H1 (cell line): ENCODE data around the gene SH2D1A. TPM values are rescaled to one million over a fixed set of nuclear protein-coding genes. Genes with fewer than 3 reads are reported as not detected.

ENCODE experiments used
- CBX5 ChIP-seq: fragments of 300-800, 300-1000 bp; sonication (generic); IDR thresholded peaks from 2 replicates; pipeline ENCODE4 v1.7.1; 2016; ENCODE audit warnings: antibody characterized with exemption, low read length, low read depth
- POLR2AphosphoS5 ChIP-seq: IDR thresholded peaks from 2 replicates; pipeline ENCODE4 v1.6.1; 2011; ENCODE audit warnings: low read depth, low read length
- RFX5 ChIP-seq: IDR thresholded peaks from 2 replicates; pipeline ENCODE4 v1.6.1; 2011; ENCODE audit warnings: low read depth, low read length, improper control_type of control experiment, borderline replicate concordance
- polyA plus RNA-seq, 7 experiments: library from polyadenylated mRNA; depleted of rRNA in 3 of 7; stranded (reverse) in 5 of 7; unstranded in 2 of 7; fragments of >200 nt in 5 of 7; fragments of 200-250 nt in 2 of 7; gene quantifications; 1 replicate in 5 of 7; 2 replicates in 1 of 7; 4 replicates in 1 of 7; pipeline versions ENCODE4 v1.2.1 to v1.2.3, GENCODE V29; 2011 to 2013; ENCODE audit warnings: missing spikeins in 2 of 7, mixed read lengths in 2 of 7
- total RNA-seq: library from RNA; stranded (reverse); fragmentation: NEBNext Ultra II Directional; extraction: Animal tissue kit (Norgen Biotek cat#: 25700); gene quantifications from 2 replicates; pipeline ENCODE4 v1.2.1, GENCODE V29; 2021

The SH2D1A gene
- total and polyA plus RNA-seq, 2 of the 8 experiments (the other 6 are each of a cell fraction or from before 2014, with no cell fraction given) = not detected

- TF ChIP-seq RFX5 = no peak
- TF ChIP-seq CBX5 = no peak
- TF ChIP-seq POLR2AphosphoS5 = no peak
Observed at GRCh38 chrX:124369722-124370121, 23.4 kb downstream of the SH2D1A start (continued).
